Adrenal gland (tissue), 5 donors: ENCODE data around the gene FHIT.

Experiments used
- POLR2A ChIP-seq, 2 donors: fragments of 450-650 bp; IDR thresholded peaks; one replicate each; pipeline ENCODE4 v1.6.1; 2017; ENCODE audit warnings: antibody characterized with exemption in 2 of 2, mild to moderate bottlenecking in 2 of 2, moderate library complexity in 1 of 2
- TF ChIP-seq, protein P1 (sequence below), 6 experiments: fragments of 450-650 bp in 4 of 6; fragments of 200-600 bp in 2 of 6; sonication (generic) in 1 of 6; IDR thresholded peaks; 1 replicate in 5 of 6; 2 replicates in 1 of 6; pipeline versions ENCODE4 v1.5.1 to v1.8.0; 2016 to 2021; ENCODE audit warnings: antibody characterized with exemption in 6 of 6, mild to moderate bottlenecking in 2 of 6, moderate library complexity in 1 of 6
- donor health status: DM: no; HTN: no; CAD: no.

DNA sequence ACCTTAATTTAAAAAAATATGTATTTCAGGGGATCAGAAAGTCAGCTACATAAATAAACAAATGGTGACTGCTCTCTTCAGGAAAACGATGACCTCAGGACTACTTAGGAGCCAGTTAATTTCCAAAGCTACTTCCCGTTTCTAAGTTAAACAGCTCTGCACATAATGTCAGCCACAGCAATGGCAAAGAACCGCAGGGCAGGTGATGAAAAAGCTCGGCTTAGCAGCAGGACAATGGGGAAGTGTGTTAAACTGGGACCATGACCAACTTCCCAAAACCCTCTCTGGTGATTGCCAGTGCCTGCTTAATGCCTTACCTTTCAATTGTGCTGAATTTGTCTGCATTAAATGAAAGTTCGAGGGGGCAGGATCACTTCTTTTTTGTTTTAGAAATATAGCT, 258.9 kb downstream of the FHIT start:
- TF ChIP-seq, protein P1, sequence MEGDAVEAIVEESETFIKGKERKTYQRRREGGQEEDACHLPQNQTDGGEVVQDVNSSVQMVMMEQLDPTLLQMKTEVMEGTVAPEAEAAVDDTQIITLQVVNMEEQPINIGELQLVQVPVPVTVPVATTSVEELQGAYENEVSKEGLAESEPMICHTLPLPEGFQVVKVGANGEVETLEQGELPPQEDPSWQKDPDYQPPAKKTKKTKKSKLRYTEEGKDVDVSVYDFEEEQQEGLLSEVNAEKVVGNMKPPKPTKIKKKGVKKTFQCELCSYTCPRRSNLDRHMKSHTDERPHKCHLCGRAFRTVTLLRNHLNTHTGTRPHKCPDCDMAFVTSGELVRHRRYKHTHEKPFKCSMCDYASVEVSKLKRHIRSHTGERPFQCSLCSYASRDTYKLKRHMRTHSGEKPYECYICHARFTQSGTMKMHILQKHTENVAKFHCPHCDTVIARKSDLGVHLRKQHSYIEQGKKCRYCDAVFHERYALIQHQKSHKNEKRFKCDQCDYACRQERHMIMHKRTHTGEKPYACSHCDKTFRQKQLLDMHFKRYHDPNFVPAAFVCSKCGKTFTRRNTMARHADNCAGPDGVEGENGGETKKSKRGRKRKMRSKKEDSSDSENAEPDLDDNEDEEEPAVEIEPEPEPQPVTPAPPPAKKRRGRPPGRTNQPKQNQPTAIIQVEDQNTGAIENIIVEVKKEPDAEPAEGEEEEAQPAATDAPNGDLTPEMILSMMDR (IDR thresholded peaks at IDR 0.05) = no peak
- no peak for TF ChIP-seq POLR2A (IDR thresholded peaks at IDR 0.05)
